HG02938 (cell line): ENCODE data around the gene TMEM132C.

Source experiments
- ATAC-seq: cut with Tn5 transposase; IDR thresholded peaks from one replicate; pipeline ENCODE4 v1.9.1; 2021; ENCODE audit warnings: mild to moderate bottlenecking, moderate library complexity; ENCODE audit not compliant: unreplicated experiment

TMEM132C gene

DNA sequence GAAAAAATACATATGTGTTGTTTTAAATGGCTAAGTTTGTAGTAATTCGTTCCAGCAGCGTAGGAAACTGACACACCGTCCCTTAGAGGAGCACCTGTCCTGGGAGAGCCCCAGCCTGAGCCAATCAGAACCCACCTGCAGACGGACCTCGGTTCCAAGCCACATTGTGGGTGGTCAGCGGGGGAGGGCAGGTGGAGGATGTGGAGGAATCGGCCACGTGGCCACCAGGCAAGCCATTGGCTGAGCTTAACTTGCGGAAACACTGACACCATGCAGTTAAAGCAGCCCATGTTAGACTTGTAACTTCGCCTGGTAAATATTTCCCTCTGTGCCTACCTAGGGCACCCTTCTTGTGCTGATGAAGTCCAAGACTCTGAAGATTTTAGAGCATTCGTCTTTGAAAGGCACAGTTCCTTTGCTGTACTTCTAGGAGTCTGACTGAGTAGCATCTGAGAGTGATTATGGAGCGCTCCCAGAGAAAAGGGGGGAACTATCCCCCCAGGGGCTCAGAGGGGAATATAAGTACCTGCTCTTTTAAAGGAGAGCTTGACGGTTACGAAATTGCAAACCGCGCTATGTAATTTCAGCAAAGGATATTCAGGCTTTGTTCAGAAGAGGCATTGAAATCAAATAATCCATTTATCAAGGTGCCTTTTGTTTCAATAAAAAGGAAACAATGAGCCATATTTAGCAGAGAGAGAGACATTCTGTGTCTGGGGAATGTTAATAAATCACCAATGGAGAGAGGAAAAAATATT is 135.7 kb downstream of the TMEM132C start:
- ATAC-seq, result no peak

DNA sequence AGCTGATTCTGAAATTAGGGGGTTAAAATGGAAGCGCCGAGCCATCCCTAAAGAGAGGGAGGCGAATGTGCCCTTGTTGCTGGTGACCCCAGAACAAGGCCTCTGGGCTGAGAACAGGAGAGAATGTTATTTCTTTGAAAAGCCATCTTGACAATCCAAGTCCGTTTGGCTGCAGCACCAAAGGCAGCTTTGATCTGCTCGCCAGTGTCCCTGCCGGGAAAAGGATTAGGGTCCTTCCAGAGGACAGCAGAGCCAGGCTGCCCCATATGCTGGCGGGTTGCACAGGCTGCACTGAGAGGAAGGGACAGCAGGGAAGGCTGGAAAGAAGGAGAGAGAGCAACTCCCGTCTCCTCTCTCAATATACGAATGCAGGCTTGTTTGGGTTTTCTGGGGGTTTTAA is 141.7 kb downstream of the TMEM132C start:
- no peak for ATAC-seq

DNA sequence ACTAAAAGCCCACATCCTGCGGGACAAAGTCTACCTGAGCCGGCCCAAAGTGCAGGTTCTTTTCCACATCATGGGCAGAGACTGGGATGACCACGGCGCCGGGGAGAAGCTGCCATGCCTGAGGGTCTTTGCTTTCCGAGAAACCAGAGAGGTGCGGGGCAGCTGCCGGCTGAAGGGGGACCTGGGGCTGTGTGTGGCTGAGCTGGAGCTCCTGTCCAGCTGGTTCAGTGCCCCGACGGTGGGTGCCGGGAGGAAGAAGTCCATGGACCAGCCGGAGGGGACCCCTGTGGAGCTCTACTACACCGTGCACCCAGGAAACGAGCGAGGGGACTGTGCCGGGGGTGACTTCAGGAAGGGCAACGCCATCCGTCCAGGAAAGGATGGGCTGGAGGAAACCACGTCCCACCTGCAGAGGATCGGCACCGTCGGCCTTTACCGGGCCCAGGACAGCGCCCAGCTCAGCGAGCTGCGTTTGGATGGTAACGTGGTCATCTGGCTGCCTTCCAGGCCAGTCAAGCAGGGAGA is 148.1 kb downstream of the TMEM132C start:
- ATAC-seq, result no peak

DNA sequence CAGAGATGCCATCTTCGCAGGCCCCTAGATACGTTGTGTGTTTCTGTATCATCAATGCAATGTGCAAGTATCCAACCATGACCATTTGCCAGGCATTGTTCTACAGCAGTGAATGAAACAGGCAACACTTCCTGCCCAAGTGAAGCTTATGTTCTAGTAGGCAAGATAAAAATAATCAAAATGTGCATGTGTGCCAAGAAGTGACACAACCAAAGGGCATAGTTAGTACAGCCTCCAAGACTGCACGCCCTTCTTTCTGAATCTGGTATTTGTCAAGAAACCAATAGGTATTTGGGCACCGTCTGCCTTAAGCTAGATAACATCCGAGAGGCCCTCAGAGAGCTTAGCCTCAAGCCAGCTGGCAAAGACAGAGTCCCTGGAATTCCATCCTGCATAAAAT is 152.0 kb downstream of the TMEM132C start:
- no peak for ATAC-seq

DNA sequence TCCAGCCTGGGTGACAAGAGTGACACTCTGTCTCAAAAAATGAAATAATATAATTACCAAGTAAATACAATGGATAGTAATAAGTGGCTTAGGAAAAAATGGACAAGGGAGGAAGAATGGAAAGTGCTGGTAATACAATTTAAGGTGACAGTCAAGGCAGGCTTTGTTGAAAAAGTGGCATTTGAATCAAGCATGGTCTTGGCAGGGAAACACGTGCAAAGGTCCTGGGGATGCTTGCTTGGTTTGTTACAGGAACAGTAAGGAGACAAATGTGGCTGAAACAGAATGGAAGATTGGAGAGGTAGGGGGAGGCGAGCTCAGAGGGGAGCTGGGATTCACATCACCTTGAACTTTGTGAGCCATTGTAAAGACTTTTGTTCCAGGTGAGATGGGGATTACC is 153.2 kb downstream of the TMEM132C start:
- ATAC-seq, result no peak

DNA sequence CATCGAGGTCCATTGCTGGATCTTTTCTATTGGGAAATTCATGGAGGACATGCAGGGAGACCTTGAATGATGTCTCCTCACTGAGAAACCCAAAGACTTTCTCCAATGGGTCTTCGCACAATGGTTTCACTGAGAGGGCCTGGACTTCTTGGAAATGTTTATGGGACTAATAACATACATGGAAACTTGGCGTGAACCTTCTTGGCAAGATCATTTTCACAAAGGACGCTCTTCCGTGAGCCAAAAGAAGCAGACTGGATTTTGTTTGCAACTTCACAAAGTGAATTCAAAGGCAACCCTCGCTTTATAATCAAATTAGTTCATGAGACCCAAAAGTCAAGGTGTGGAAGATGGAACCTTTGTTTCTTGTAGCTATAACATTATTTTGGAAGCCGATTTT is 154.4 kb downstream of the TMEM132C start:
- ATAC-seq, result no peak

DNA sequence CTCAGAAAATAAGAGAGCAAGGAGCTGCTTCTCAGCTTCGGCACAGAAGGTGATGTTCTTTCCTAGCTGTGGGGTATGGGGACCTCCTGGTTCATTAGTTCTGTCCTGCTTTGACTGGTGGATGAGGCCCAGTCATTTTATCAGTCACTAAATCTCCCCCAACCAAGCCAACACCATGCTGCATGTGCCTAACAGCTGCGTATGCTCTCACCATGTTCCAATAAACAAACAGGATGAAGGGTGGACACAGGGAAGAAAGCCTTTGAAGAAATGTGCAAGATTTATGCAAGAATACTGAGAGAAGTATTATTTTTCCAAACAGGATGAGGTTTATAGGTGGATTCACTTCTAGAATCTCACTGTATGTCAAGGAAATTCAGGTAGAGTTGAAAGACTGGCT is 156.2 kb downstream of the TMEM132C start:
- no peak for ATAC-seq

DNA sequence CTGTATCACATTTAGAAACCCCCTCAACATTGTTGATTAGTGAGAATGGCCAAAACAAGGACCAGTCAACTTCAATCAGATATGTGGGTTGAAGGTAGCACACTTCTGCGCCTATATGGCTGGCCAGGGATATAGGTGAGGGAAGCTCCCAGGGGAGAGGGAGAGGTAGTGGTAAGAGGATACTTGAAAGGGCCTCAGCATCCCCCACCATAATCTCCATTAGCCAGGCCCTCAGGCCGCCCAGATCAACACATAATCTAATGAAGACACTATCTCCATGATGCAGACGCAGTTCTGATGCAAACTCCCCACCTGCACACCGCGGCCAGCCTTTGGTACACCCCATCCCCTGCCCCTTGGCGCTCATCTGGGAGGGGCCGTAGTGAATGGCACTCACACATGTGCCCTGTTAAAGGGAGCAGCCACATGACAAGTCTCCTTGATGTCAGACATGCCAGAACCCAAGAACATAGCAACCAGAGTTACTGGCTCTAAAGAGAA is 158.0 kb downstream of the TMEM132C start:
- ATAC-seq, result no peak

DNA sequence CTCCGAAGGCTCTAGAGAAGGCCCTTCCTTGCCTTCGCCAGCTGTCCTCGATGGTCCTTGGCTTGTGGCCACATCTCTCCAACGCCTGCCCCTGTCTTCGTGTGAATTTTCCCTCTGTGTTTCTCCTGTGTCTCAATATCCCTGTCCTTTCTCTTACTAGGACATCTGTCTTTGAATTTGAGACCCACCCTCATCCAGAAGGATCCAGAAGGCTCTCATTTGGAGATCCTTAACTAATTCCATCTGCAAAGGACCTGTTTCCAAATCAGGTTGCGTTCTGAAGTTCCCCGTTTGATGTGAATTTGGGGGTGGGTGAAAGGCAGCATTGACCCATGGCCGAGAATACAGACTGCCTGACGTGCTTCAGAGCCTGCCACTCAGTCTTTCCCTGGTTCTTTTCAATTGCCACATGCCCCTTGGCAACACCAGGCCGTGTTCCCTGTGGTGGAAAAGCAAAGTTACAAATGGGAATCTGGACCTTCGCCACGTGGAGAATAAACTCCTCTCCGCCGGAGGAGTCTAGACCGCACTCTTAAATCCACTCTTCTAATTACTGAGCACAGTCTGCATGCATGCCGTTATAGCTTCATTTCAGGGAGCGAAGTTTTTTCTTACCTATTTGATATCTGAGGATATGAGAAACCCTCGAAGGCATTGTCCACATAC is 158.8 kb downstream of the TMEM132C start:
- ATAC-seq, result no peak

DNA sequence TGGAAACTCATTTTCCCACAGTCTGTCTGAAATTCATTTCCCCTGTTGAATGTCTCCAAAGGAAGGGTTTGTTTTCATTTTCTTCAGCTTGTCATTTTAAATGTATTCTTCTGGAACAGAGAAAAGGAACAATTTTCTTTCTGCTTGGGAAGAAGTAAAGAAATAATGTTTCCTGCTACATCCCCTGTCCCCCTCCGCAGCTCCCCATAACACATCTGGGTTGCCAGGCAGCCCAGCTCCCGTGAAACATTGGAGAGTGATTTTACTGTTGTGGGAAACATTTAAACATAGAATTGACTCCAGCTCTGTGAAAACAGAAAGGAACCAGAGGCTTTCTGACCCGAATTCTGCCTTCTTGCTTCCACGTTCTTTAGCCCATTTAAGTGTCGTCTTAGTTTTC is 159.5 kb downstream of the TMEM132C start:
- no peak for ATAC-seq

DNA sequence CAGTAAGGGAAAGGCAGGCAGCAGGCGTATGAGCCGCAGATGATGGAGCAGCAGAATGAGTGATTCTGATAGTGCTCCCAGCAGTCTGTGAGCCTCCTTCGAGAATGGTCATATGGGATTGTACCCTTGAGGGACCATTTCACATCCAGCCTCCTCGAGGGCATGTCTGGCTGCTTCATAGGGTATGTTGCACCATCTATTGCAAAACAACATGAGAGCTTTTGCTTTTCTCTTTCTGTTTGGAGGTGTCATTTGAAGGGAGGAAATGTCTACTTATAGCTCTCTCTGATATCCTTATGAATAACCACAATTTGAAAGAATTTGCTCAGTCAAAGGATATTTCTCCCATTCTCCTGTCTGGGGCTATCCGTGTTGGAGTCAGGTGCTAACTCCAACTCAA is 172.8 kb downstream of the TMEM132C start:
- ATAC-seq, result no peak

DNA sequence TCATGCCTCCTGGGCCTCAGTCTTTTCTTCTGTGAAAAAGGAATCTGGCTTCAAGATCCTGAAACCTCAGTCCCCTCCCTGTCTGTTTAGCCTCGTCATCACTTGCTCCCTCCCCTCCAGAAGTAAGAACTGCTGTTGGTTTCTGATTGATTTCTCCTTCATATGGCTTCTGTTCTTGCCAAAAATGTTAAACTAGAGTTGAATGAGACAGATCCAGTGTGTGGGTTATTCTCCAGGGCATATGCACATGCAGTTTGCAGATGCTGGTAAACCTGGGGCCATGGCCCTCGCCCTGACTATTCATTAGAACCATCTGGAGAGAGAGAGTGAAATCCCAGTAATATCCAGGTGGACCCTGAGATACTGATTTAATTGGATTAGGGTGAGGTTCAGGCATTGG is 175.1 kb downstream of the TMEM132C start:
- no peak for ATAC-seq

DNA sequence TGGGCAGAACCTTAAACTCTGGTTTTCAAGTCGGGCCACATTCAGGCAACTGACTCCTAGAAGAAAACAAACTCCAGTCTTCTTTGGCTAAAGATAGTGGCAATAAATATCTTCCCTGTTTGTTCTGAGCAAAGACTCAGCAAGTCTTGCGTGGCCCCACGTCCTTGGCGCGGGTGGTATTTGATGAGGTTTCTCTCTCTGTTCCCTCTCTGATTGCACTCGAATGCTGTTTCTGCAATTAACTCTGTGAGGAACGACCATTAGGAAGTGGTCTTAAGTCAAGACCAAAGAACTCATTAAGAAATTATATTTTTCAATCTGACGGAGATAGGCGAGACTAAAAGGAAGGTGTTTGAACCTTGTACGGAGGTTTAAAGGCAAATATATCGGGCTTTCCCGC is 177.6 kb downstream of the TMEM132C start:
- ATAC-seq, result no peak

DNA sequence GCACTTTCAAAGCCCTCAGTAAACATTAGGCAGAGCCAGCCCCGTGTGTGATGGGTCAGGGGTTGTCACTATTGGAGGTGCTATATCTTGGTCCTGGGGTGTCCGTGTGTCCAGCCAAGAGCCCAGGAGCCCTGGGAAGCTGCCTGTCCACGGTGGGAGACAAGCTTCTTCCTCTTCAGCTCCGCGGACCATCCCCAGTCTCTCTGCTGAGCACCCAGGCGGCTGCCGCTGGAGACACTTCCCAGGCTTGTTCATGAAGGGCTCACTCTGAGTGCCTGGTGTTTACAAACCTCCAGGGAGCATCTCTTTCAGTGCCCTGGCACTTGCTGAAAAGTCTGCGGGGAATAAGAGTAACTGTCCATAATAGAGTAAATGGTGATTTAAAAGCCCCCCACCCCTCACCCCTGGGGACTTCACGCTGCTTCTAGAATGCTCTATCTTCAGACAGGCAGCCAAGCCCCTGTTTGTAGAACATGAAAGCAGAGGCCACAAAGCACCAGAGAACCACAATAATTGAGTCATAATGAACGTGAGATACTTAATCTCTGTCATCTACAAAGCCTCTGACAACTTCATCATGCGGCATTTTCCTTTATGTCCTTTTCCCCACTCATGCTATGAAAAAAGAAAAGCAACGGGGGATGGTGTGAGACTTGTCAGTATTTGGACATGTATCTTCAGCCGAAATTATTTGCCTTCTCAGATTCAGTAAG is 178.6 kb downstream of the TMEM132C start:
- ATAC-seq, result no peak

DNA sequence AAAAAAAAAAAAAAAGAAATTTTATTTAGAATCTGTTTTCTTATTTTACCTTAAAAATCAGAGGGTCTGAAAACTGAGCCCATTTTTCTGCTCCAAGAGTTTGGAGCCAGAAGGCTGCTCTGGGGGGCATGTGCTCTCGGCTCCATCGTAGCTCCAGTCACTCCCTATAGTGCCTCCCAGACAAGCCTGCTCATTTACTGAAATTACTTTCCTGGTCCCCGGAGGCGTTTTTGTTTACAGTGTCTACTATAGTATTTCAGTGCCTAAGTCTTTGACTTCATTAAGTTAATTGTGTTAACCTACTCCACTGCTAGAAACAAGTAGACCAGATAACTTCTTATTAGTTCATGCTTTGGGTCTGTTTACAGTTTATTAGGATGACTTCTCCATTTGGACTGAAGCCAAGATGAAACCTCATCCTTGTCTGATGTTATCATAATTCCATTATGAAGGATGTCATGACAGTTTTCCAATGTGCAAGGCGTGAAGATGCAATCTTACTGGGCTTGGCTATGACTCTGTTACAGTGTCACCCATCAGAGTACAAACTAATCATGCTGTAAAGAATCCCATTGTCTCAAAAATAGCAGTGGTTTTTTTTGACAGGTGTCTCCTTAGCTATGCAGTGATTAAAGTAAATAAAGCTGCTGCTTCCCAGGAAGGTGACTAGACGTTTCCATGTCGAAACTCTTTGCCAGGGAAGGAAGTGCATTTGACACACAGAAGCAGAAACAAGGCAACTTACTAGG is 182.3 kb downstream of the TMEM132C start:
- no peak for ATAC-seq

DNA sequence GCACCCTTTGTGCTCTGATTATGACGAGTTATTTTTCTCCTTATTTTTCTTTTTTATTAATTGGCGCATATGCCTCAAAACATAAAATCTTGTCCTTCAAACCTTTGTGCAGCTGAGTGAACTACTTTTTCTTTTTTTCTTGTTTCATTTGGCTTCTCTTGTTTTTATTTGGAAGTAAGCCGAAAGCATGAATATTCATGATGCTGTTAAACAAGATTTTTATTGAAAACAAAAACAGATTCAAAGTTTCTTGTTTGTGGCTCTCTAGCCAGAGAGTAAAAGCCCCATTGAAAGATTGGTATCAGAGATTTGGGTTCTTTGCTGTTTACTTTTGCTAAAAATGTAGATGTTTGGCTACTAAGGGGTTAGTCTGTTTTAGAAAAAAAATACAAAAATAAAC is 183.8 kb downstream of the TMEM132C start:
- no peak for ATAC-seq

DNA sequence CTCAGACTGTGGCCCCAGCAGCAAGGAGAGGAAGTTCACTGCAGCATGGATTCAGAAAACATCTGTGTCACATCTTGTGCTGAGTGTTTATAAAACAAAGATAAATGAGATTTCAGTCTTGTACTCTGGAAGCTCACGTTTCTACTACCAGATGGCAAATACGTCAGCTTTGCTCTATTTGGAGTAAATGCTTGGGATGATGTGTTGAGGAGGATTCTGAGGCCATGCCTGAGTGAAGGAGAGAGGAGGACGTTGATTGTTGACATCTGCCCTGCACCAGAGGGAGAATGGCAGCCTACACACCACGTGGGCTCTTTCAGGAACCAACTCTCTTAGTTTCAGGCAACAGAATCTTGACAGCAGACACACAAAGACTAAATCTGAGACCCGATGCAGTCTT is 188.9 kb downstream of the TMEM132C start:
- no peak for ATAC-seq

DNA sequence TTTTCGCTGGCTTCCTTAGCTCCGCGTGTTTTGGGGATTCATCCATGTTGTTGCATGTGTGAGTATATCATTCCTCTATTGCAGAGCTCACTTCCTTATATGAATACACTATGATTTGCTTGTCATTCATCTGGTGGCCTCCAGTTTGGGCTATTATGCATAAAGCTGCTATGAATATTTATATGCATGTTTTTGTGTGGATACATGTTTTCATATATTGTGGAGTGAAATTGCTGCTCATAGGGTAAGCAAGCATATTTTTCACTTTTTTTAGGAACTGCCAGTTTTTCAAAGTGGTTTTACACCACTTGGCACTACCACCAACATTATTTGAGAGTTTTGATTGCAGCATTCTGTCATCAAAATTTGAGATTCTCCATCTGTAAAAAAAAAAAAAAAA is 190.0 kb downstream of the TMEM132C start:
- no peak for ATAC-seq

DNA sequence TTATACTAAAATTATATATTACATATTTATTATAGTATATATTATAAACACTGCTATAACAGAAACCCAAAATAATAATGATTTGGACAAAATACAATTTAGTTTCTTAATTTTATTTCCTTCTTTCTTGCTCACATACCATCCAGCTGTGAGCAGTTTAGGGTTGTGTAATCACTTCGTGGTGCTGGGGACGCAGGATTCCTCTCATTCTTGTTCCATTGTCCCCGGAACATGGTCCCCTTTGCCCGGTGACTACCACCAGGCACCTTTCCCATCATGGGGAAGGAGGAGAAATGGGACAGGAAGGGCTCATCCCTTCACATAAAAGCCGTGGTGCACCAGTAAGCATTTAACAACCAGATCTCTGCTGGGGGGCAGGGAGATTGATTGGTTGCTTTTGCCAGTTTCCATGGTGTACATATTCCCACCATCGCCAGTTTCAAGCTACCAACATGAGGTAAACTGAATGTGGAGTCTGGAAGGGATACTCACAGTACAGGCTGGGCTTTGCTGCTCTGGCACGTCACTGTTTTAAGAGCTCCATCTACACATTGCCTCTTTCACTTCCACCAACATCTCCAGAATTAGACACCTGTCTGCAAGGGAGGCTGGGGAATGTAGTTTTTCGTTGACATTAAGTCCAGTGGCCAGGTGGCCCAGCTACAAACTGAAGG is 191.5 kb downstream of the TMEM132C start:
- ATAC-seq, result no peak

DNA sequence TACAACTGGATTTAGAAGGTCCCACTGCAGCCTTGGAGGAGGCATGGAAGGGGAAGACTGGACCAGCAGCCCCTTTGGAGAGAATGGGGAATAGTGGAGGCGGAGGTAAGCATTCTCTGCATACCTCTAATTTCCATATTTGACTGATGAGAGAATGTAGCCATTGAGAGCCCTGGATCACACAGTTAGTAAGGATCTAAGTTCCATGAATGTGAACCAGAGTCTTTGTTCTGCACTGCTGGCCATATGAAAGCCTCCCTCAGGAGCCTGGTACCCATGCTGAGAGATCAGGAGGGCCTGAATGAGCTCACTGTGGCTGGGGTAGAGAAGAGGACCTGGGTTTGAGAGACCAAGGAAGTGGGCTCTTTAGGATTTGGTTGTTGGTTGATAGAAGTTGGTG is 192.1 kb downstream of the TMEM132C start:
- ATAC-seq, result no peak
